DMS153 treated with DMSO at 0.1 percent for 48 hours (cell line): ENCODE measurements around the gene SF3A2.

Experiments used
- DNase-seq: peaks from one replicate; lab custom pipeline; 2025; ENCODE audit not compliant: unreplicated experiment; lab: John Stamatoyannopoulos, UW

Gene SF3A2

DNA sequence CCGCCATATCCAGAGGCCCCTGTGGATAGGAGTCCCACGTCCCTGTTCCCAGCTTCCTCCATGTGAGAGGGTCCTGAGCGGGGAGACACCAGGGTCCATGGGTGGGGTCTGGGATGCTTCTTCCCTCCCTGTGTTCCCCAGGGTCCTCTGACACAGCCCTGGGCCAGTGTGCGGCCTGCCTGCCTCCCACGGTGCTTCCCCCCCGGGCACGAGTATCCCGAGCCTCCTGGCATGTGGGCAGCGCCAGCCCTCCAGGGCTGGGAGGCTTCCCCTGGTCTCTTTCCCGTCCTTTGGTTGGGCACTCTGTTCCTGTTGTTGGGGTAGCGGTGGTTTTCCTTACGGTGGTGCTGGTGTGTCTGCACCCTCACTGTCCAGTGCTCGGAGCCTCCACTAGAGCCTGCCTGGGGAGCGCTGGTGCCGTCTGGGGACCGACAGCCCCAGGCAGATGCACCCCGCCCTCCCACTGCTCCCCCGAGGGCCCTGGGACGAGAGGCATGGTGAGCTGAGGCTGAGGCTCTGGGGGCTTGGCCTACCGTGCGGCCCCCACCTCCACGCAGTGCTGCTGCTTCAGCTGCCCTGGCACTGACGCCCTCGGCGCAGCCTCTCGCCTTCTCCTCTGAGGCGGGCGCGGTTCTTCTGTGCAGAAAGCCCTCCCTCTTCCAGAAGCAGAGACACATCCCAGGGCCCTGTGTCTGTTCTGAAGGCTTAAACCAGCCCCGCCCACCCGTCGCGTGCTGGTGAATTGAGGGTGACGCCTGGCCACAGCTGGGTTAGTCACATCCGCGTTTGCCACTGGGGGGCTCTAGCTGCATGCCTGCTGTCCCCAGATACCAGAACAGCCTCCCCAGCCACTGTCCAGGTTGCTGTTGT lies 28.4 kb upstream of the SF3A2 start:
- DNase-seq: no peak

DNA sequence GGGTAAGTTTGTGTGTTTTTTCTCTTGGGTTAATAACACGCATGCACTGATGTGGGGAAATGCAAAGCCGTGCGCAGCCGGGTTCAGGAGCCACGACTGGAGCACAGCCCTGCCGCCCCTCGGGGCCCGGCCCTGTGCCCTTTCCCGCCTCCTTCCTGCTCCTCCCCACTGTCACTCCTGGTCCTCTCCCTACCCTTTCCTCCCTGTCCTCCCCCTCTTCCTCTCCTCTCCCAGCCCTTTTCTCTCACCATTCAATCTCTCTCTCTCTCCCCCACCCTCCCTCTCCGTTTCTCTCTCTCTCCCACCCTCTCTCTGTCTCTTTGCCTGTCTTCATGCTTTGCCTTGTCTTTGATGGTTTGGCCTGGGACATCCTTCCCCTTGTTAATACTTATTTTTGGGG lies 27.6 kb upstream of the SF3A2 start:
- no peak for DNase-seq

DNA sequence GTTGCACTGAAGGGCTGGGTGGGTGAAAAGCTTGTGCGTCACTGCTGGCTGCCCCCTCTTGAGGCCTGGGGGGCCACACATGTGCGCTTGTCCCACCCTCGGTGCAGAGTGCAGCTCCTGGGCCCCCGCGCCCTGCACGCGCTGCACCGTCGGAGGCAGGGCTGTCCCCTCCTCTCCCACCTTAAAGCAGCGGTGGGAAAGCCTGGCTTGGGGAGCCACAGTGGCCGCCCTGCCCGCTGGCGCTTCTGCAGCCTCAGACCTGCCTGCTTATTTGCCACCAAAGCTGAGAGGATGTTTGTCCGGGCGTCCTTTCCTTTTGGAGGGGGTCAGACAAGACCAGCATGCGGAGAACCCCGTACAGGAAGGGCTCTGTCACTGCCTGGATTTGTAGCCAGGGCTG lies 27.2 kb upstream of the SF3A2 start:
- DNase-seq: no peak

DNA sequence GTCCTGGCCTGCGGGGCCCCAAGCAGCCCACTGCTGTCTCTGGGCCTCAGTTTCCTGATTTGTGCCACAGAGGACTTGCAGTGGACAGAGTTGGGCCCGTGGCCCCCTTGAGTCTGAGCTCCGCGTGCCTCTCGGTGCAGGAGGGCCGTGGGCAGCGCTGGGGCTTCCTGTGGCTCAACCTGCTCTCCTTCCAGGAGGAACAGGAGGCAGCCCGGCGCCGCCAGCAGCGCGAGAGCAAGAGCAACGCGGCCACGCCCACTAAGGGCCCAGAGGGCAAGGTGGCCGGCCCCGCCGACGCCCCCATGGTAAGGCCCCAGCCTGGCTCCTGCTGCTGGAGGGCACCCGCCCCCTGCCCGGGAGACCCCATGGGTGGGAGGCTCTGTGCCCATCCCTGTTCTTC lies 26.4 kb upstream of the SF3A2 start:
- DNase-seq: no peak

DNA sequence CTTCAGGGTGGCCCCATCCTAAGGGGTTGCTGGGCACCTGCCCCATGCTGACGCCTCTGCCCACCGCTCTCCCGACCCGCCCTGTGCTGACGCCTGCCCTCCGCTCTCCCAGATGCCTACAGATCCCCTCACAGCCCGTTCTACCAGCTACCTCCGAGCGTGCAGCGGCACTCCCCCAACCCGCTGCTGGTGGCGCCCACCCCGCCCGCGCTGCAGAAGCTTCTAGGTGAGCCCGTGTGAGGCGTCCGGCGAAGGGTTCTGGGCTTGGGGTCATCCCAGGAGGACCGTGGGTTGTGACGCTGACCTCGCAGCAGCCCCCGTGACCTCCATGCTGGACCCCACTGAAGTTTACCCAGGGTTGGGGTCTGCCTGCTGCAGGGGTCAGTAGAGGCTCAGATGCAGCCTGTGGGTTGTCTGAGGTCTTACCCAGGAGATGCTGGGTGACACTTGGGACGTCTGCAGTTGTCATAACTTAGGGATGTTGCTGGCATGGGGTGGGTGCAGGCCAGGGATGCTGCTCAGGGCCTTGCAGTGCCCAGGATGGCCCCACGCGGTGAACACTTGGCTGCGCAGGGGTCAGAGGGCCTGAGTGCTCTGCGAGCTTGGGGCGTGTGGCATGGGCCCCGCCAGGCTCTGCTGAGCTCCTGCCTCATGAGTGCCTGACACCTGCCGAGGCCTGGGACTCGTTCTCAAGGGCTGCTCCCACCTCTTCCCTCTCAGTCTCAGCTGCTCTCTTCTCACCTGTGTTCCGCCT lies 25.5 kb upstream of the SF3A2 start:
- no peak for DNase-seq

DNA sequence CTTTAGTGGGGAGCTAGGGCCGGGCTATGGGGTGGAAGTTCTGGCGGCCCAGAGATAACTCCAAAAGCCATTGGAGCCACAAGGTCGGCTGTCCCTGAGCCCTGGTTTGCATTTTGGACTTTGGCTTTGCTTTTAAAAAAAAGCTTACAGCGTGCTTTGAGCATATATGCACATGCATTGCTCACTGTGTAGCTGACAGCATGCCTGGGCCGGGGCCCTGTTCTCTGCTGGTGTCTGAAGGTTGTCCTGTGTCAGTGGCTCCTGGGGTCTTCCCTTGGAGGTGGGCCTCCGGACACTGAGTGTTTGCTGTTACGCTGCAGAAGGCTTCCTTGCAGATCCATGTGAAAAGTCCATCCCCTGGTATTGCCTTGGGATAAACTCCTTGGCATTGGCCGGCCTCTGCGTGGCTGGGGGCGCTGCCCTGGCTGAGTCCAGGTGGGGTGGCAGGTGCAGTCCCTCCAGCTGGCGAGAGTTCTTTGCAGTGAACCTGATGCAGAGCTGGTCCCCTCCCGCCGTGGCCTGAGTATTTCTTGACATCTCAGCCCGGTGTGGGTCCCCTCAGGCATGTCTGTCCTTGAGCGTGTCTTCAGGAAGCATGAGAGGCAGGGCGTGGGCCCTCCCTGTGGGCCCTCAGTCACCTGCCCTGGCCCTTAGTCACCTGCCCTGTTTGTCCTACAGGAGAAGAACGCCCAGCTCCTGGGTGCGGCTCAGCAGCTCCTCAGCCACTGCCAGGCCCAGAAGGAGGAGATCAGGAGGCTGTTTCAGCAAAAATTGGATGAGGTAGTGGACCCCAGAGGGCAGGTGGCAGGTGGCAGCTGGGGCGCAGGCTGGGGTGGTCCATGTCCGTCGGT lies 23.5 kb upstream of the SF3A2 start:
- DNase-seq: no peak

DNA sequence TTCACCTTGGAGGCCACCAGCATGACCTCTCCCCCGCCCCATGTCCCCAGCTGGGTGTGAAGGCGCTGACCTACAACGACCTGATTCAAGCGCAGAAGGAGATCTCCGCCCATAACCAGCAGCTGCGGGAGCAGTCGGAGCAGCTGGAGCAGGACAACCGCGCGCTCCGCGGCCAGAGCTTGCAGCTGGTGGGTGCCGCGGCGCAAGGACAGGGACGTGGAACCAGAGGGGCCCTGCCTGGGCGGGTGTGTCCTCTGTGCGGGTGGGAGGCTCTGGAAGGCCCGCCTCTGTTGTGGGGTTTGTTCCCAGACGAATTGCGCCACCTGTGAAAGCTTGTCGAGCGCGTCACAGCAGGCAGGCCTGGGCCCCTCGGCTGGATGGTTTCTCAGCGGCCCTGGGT lies 22.8 kb upstream of the SF3A2 start:
- DNase-seq: no peak

DNA sequence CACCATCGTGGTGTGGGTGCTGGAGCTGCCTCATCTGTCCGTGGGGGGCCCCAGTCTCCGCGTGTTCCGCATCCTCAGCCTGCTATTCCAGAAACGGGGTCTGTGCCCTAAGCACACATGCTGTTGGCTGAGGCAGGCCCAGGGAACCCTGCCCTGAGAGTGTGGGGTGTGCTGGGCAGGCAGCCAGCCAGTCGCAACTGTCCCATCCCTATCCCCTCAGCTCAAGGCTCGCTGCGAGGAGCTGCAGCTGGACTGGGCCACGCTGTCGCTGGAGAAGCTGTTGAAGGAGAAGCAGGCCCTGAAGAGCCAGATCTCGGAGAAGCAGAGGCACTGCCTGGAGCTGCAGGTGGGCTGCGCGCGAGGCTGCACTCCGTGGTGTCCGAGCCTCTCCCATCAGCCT lies 22.4 kb upstream of the SF3A2 start:
- DNase-seq: no peak

DNA sequence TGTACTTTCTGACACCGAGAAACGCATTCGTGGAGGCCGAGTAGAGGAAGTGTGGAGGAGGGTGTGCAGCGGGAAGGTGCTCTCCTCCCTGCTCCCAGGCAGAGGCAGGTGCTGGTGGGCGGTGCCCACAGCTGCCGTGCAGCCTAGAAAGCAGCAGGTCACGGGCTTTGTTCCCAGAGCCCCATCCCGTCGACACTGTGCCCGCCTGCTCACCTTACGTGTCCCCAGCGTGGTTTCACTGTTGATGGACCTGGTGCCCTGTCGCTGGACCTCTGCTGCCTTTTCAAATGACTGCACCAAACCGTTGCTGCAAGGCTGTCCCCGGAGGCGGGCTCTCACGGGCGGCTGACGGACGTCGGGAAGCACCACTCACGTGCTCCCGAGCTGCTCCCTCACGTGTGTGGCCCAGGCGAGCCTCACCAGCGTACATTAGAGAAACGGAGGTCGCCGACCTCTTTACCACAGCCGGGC lies 21.3 kb upstream of the SF3A2 start:
- DNase-seq: no peak

DNA sequence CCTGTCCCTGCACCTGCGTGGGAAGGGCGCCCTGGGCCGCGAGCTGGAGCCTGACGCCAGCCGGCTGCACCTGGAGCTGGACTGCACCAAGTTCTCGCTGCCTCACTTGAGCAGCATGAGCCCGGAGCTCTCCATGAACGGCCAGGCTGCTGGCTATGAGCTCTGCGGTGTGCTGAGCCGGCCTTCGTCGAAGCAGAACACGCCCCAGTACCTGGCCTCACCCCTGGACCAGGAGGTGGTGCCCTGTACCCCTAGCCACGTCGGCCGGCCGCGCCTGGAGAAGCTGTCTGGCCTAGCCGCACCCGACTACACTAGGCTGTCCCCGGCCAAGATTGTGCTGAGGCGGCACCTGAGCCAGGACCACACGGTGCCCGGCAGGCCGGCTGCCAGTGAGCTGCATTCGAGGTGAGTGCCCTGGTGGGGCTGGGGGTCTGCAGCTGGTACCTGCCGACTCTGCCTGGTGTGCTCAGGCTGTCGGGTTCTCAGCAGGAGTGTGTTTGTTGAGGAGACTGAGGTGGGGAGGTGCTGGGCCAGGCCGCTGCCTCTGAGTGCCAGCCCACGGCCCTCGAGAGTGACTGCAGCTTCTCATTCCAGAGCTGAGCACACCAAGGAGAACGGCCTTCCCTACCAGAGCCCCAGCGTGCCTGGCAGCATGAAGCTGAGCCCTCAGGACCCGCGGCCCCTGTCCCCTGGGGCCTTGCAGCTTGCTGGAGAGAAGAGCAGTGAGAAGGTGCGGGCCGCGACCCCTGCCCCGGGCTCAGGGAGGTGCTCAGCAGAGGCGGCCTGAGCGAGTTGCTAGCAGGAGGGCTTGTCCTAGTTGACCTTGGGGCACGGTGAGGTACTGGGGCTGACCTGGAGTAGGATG lies 20.0 kb upstream of the SF3A2 start:
- no peak for DNase-seq

DNA sequence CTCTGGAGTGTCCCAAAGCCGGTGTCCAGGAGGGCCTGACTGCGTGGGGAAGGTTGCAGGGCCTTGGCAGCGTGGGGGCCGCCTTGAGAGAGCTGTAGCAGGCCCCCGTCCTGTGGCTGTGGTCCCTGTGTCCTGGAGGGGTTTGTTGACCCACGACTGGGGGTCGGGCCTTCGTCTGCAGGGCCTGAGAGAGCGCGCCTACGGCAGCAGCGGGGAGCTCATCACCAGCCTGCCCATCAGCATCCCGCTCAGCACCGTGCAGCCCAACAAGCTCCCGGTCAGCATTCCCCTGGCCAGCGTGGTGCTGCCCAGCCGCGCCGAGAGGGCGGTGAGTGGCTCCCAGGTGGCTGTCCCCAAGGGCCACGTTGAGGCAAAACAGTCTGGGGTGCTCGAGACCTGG lies 19.0 kb upstream of the SF3A2 start:
- DNase-seq: no peak

DNA sequence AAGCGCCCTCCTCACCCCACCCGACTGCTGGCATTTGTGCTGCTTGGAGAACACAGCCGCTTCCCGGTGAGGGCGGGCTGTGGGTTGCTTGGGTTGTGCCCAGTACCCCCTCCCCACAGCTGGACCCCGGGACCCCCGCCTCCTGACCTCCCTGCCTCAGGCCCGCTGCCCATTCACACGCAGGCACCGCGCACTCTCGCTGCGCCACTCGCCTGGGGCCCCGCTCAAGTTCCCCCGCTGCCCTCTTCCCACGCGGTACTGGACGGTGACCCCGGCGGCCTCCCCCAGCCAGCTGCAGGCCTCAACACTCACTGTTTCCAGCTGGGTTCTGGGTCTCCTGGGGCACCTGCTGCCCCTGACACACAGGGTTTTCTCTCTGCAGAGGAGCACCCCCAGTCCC lies 16.9 kb upstream of the SF3A2 start:
- no peak for DNase-seq

DNA sequence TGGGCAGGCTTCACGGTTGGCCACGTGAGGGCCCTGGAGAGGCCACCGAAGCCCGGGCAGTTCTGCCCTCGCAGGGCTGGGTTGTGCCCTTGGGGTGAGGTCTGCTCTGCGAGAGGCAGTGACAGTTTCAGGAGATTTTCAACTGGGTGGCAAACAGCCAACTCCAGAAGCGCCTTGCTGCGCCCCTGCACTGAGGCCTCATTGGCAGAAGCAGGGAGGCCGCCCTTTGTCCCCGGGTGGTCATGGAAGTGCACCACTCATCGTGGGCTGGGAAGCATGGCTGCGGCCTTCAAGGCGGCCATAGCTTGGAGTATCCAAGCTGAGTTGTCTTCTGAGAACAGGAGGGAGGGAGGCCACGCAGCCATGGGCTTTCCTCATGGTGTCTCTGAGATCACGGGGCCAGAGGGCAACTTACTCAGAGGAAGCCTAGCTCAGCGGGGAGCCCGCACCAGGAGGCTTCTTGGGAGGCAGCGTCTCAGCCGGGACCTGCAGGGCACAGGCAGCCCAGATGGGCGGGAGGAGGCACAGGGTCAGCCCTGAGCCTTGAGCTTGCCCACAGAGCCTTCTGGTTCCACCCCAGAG lies 15.3 kb upstream of the SF3A2 start:
- no peak for DNase-seq

DNA sequence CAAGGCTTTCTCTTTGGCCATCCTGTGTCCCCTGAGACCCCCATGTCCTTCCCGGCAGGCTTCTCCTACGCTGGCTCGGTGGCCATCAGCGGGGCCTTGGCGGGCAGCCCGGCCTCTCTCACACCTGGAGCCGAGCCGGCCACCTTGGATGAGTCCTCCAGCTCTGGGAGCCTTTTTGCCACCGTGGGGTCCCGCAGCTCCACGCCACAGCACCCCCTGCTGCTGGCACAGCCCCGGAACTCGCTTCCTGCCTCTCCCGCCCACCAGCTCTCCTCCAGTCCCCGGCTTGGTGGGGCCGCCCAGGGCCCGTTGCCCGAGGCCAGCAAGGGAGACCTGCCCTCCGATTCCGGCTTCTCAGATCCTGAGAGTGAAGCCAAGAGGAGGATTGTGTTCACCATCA lies 14.7 kb upstream of the SF3A2 start:
- no peak for DNase-seq

DNA sequence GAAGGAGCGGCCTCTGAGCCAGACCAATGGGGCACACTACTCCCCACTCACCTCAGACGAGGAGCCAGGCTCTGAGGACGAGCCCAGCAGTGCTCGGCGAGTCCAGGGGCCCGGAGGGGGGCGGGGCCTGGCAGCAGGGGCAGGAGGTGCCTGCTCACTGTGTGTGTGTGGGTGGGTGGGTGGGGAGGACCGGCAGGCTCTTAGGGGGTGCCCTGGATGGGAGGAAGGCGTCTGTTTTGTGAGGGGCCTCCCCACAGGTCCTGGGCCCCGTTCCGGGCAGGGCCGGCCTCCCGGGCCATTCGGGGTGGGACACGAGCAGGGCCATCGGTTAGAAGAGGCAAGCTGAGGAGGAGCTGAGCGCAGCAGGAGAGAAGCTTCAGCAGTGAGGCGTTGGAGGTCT lies 13.2 kb upstream of the SF3A2 start:
- no peak for DNase-seq

DNA sequence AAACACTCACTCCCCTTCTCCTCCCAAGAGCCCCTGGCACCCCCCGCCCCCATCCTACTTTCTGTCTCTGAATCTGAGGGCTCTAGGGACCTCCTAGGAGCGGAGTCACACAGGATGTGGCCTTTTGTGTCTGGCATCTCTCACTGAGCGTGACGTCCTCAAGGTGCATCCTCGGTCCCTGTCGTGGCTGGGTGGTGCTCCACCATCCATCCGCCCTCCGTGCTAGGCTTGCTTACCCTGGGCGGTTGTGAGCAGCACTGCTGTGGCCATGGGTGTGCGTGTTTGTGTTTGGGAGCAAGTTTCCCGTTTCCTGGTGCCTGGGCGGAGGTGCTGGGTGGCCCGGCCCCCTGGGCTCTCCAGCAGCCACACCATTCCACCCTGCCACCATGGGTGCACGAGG lies 12.7 kb upstream of the SF3A2 start:
- DNase-seq: no peak

DNA sequence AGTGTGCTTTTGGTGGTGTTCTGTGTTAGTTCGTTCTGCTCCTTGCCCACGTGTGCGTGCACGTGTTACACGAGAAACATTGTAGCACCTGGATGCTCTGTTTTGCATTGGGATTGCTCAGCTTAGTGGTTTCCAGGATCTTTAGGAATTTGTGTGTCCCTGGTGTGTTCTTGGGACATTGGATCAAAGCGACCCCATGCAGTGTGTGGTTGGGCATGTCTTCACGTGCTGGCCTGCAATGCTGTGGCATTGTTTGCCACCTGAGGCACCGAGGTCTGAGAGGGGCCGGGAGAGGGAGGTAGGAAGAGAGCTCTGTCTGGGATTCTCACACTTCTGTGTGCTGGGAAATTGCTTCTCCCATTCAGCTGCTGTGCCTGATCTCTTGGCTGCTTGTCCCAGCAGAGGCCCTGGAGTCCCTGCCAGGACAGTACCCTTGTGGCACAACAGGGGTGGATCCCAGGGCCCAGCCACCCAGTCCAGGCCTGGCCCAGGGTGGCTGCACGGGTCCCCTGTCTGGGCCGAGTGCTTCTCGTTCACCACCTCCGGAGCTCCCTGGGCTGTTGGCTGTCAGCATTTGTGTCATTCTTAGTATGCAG lies 11.8 kb upstream of the SF3A2 start:
- no peak for DNase-seq

DNA sequence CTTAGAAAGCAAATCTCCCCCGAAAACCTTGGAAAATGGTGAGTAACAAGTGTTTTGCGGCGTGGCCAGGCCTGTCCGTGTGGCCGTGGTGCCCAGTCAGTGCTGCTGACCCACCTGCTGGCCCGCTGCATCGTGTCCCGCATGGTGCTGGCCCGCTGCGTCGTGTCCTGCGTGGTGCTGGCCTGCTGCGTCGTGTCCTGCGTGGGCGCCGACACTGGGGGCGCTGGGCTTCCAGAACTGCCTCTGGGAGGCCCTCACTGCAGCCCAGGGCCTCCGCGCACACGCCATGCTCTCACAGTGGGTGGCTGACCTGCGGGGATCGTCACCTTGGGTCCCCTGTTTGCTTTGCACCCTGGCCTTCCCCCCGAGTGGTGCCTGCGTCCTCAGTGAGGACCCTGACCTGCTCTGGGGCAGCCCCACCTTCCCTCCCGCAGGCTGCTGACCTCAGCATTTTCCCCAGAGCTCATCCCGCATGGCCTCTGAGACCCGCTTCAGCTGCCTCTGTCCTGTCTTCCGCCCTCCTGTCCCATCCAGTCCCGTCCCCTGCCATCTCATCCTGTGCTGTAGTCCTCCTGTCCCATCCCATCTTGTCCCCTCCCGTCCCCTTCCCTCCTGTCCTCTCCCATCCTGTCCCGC lies 11.1 kb upstream of the SF3A2 start:
- no peak for DNase-seq
